HG03108 (cell line): Measurements from ENCODE around the gene ZFX.

Source experiments
- ATAC-seq: cut with Tn5 transposase; IDR thresholded peaks from one replicate; pipeline ENCODE4 v1.9.1; 2021; ENCODE audit warnings: moderate library complexity; ENCODE audit not compliant: unreplicated experiment

The ZFX gene

GRCh38 chrX:24198101-24198500 lies 48.6 kb downstream of the ZFX start:
- ATAC-seq: no peak

DNA sequence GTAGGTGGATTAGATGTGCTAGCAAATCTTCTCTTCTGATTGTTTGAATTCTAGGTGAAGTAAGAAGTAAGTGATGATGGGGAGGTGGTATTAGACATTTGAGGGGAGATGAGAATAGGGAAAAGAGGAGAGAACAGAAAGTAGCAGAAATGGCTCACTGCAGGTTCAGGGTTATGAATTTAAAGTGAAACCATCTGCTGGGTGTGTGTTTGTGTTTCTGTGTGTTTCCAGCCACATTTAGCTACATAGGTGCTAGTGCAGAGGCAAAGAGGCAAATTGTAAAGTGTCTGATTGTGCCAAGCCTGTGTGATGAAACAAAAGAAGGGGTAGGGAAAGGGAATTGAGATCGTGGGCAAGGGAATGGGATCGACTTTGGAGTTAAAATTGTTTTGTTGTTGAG lies 50.6 kb downstream of the ZFX start:
- no peak for ATAC-seq

GRCh38 chrX:24201216-24201615 lies 51.7 kb downstream of the ZFX start:
- ATAC-seq: no peak

DNA sequence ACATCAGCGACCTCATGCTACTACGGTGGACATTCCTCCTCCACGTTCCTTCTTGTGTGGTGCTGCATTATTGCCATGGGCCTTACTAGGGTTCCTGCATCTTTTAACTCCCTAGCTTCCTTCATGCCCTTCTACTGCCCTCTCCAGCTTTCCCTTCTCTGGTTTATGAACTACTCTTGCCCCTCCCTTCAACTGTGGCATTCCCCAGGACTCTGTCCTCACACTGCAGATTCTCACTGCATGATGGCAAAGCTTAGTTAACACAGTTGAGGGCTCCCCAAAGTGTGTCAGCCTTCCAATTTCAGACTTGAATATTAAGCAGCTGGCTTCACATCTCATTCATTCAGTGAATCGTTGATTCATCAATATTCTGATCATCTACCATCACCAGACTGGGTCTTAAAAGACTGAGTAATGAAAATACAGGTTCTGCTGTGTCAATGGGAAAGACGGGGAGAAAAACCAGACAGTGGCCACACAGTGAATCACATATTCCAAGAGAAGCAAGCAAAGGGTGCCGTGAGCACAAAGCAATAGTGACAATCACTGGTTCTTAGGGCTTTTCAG lies 53.0 kb downstream of the ZFX start:
- no peak for ATAC-seq

DNA sequence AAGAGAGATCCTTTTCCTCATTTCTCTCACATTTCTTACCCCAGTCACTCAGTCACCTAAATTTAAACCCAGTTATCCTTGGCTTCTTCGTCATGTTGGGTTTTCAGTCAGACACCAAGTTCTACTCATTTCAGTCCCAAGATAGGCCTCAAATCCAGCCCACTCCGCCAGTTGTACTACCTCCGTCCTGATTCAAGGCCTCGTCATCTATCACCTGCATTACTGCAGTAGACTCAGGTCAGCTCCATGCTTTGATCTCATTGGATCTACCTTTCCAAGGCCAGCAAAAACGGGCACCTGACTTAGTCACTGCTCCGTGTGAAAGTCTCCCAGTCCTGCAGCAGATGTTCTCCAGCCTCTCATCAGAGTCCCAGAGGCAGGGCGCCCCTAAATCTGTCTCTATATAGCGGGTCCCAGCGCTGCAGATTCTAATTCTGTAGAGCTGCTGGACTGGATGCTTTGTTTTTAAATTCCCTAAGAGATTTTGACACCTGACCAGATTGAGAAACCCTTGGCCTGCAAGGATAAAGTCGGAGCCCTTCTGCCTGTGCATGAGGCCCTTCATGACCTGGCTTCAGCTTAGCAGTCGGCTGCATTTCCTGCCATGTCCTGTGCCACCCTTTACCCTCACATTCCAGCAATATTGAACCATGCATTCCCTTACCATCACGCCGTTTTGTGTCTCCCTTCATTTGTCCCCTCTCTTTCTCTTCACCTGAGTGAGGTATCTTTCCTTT lies 53.7 kb downstream of the ZFX start:
- ATAC-seq: no peak

DNA sequence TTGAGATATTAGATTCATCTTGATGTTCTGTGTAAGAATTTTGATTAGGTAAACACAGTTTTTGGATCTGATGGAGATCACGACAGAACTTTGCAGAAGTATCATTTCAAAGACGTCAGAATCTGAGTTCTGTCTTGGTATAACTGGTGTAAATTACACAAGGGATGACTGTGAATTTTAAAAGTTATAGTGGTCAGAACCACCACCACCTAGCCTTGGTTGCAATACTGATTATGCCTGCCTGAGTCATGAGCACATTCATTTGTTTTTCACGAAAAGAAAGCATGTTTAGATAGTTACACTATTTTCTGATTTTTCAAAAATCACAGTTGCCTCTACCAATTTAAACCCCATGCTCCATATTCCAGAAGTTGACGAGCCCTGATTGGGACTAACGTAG lies 54.8 kb downstream of the ZFX start:
- no peak for ATAC-seq

DNA sequence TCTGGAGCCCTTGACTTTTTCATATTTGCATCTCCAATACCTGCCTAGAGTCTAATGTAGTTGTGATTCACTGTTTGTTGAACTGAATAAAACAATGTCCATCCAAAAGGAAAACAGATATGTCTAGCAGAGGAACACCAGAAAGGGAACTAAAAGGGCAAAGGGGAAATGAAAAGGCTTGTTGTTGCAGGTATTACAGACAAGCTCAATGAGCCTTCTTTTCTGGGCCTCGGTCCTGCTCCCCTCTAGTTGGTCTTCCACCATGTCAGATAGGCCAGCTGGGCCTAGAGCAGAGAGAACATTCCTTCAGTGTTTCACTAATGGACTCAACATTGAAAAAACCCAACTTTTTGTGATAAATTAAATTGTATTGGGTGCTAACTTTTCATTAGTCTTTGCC lies 55.4 kb downstream of the ZFX start:
- ATAC-seq: no peak

- no peak for ATAC-seq
Measured at GRCh38 chrX:24207826-24208225, 58.3 kb downstream of the ZFX start.

DNA sequence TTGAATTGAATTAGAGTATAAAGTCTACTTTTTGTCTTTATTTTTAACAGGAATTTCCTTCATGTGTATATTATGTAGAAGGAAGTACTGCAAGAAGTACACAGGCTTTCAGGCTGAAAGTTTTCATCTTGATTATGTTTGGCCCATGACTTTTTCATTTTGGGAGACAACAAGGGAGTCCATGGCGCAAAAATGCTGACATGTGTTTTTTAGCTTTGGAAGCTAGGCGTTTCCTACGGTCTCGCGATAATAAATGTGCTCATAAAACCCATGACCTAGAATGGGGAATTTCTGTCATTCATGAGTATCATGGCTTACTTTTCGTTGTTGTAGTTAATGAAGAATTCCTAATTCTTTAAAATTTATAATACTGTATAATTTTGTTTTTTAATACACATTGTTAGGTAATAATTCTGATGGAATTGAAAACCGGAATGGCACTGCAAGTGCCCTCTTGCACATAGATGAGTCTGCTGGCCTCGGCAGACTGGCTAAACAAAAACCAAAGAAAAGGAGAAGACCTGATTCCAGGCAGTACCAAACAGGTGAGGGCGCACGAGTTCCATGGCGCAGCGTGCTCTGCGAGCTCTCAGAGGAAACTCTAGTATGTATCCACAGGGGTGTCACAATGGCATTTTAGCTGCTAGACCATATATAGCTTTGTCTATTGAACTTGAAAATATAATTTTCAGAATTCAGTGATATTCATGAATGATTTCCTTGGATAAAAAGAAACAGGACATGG lies 59.1 kb downstream of the ZFX start:
- ATAC-seq: no peak

DNA sequence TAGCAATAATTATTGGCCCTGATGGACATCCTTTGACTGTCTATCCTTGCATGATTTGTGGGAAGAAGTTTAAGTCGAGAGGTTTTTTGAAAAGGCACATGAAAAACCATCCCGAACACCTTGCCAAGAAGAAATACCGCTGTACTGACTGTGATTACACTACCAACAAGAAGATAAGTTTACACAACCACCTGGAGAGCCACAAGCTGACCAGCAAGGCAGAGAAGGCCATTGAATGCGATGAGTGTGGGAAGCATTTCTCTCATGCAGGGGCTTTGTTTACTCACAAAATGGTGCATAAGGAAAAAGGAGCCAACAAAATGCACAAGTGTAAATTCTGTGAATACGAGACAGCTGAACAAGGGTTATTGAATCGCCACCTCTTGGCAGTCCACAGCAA lies 60.7 kb downstream of the ZFX start:
- ATAC-seq: no peak

DNA sequence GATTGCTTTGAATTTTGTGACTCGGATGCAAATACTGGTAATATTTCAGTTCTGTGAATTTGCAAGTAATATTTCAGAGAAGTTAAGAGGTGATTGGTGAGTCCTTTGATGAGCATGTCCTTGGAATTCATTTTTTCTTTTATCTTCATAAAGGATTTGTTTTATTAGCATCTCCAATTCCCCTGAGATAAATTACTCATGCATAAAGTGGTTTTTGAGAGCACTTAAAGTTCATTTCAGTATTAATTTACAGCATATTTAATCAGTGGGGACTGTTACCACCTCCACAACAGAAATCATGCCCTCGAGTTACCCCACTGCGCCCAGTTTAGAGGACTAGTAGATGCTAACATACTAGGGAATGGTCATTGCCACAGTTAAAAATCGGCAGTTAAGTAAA lies 65.0 kb downstream of the ZFX start:
- ATAC-seq: no peak

GRCh38 chrX:24215272-24215671 lies 65.7 kb downstream of the ZFX start:
- ATAC-seq: no peak

DNA sequence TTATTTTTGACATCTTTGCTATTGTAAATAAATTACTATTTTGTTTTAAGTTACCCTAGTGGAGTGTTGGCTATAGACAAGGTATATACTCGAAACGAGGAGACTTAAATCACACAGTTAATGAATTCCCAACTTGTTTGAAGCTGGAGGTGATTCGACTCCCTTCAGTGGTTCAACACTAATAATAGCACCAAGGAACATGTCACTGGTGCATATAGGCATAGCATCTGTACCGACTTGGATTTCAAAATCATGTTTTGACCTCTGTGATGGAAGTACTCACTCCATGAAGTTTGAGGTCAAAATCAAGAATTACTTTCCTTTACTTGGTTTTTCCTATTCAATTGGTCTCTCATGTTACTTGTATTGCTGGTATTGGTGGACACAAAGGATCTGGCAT lies 66.5 kb downstream of the ZFX start:
- no peak for ATAC-seq

DNA sequence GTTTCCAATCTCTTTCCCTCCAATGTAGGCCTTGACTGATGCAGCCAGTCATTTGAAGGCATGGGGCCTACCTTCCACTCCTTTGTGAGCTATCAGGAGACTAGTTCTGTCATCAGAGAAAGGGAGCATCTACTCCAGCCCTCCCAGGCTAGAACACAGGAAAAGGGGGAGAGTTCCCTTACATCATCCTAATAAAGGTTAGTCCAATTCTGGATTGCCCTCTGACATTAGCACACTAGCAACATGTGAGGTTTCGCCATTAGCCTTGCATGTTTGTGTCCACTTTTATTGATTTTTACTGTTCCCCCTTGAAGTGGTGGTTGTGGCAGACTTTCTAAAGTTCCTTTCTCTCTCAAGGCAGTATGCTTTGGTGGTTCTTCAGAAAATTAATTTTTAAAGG lies 67.3 kb downstream of the ZFX start:
- ATAC-seq: no peak

DNA sequence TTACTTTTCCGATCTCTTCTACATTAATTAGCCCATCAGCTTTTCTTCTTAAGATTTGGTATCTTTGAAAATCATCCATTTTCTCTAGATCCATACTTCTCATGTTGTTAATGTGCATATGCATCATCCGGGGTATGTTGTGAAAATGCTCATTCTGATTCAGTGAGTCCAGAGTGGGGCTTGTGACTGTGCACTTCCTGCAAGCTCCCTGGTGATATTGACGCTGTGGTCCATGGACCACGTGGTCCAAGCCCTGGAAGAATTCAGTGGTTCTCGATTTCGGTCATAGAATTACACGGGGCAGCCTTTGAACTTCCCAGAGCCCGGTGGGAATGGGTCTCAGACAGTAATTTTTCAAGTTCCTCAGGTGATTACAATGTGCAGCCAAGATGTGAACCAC lies 69.8 kb downstream of the ZFX start:
- no peak for ATAC-seq

DNA sequence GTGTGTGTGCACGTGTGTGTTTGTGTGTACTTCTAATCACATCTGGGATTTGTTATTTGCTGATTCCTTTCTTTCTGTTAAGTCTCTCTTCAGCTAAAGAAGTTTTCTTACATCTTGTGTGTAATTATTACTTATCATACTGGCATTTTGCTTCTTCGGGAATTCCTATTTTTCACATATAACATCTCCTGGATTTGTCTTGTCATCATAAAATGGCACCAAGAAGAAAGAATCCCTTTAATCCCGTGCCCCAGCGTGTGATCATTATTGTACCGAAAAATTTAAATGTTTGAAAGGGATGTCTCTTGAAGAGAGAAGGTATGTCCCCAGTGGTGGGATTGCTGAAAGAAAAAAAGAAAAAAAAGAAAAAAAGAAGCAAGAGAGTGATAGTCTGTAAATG lies 72.3 kb downstream of the ZFX start:
- ATAC-seq: no peak

- no peak for ATAC-seq
Measured at GRCh38 chrX:24225265-24225664, 75.7 kb downstream of the ZFX start.

DNA sequence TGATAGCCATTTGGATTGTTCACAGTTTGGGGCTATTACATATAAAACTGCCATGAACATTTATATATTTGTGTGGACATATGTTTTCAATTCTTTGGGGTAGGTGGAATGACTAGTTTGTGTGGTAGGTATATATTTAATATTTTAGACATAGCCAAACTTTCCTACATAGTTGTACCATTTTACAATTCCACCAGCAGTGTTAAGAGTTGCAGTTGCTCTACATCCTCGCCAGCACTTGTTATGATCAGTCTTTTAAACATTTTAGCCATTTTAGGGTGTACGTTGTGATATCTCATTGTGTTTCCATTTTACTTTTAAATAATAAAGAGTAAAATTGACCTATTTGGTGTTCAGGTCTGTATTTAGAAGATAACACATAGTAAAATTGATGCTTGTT lies 76.6 kb downstream of the ZFX start:
- ATAC-seq: no peak

DNA sequence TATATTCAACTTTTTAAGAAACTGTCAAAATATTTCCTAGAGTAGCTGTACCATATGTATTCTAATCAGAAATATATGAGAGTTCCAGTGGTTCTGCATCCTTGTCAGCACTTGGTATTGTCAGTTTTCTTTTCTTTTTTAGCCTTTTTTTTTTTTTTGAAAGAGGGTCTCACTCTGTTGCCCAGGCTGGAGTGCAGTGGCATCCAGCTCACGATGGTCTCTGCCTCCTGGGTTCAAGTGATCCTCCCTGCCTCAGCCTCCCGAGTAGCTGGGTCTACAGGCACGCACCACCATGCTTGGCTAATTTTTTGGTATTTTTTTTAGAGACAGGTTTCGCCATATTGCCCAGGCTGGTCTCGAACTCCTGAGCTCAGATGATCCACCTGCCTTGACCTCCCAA lies 79.1 kb downstream of the ZFX start:
- no peak for ATAC-seq

GRCh38 chrX:24229400-24229879 lies 79.9 kb downstream of the ZFX start:
- no peak for ATAC-seq

DNA sequence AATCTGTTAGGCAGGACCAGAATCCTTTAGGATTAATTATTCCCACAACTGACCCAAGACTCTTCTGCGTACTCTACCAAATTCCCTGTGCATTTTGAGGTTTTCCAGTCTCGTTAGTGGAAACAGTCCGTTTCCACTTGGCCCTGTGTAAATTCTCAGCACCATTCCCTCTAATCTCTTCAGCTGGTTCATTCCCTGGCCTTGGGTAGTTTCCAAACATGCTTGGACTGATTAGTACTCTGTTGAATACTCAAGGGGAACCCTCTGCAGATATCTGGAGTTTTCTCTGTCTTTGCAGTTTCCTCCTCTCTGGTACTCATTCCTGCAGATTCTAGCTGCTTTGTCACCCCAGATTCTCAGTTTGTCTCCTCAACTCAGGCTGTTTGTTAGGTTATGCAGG lies 80.4 kb downstream of the ZFX start:
- ATAC-seq: no peak

- ATAC-seq: no peak
Measured at GRCh38 chrX:24231131-24231540, 81.6 kb downstream of the ZFX start.
